Omental fat pad (tissue), 4 donors: ENCODE data around the gene LCE2D. TPM values are rescaled to one million over a fixed set of nuclear protein-coding genes. Genes with fewer than 3 reads are reported as not detected.
"Not testable (repeated sequence)": the region's sequence is repeated elsewhere in the genome, so short reads cannot be mapped to it uniquely, and the experiment has no call there.

Experiments
- ATAC-seq: fragments of 150-250 bp; one replicate; pipeline ENCODE4 v1.9.1; 2016; ENCODE audit warnings: mild to moderate bottlenecking, moderate library complexity; ENCODE audit not compliant: low FRiP score
- DNase-seq: peaks from one replicate; pipeline ENCODE4 v3.0.0-alpha.2; 2019; ENCODE audit warnings: low spot score
- total RNA-seq, 4 donors: library from RNA; depleted of rRNA; stranded (reverse); fragments of >200 nt; gene quantifications; one replicate each; pipeline ENCODE4 v1.1.0, GENCODE V29; 2016
- TF ChIP-seq, protein P1 (sequence below), 3 donors: fragments of 450-650 bp; IDR thresholded peaks; one replicate each; pipeline ENCODE4 v1.5.1; 2016 to 2017; ENCODE audit warnings: antibody characterized with exemption in 3 of 3, mild to moderate bottlenecking in 3 of 3, moderate library complexity in 2 of 3

The LCE2D gene
- total RNA-seq, 4 donors from 2014 or later = not detected

DNA sequence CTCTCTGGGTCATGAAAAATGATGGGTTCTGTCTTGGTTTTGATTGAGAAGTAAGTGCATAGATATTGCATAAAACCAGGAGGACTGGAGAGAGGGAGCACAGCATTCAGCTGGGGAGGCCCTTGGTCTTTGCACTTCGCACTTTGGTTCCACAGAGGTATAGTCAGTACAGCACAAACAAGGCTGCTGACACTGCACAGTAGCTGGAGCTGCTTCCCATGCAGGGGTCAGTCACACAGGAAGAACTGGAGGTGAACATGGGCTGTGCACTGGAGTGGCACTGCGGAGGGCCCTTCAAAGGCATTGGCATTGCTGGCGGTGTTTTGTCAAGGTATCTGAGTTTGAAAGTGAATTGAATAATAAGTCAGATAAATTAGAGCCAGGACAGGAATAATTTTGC lies 4.5 kb upstream of the LCE2D start:
- DNase-seq (no peak), ATAC-seq (no peak)
- TF ChIP-seq, protein P1, sequence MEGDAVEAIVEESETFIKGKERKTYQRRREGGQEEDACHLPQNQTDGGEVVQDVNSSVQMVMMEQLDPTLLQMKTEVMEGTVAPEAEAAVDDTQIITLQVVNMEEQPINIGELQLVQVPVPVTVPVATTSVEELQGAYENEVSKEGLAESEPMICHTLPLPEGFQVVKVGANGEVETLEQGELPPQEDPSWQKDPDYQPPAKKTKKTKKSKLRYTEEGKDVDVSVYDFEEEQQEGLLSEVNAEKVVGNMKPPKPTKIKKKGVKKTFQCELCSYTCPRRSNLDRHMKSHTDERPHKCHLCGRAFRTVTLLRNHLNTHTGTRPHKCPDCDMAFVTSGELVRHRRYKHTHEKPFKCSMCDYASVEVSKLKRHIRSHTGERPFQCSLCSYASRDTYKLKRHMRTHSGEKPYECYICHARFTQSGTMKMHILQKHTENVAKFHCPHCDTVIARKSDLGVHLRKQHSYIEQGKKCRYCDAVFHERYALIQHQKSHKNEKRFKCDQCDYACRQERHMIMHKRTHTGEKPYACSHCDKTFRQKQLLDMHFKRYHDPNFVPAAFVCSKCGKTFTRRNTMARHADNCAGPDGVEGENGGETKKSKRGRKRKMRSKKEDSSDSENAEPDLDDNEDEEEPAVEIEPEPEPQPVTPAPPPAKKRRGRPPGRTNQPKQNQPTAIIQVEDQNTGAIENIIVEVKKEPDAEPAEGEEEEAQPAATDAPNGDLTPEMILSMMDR (IDR thresholded peaks at IDR 0.05) = no peak

DNA sequence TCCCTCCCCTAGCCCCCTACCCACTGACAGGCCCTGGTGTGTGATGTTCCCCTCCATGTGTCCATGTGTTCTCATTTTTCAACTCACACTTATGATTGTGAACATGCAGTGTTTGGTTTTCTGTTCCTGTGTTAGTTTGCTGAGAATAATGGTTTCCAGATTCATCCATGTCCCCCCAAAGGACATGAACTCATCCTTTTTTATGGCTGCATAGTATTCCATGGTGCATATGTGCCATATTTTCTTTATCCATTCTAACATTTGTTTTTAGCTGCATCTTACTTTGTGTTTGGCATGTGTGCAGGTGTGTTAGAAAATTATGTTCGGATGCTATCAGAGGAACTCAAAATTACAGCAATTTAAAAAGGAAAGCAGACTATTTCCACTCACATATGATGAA lies 3.0 kb downstream of the LCE2D start:
- DNase-seq, ATAC-seq: not testable (repeated sequence)

DNA sequence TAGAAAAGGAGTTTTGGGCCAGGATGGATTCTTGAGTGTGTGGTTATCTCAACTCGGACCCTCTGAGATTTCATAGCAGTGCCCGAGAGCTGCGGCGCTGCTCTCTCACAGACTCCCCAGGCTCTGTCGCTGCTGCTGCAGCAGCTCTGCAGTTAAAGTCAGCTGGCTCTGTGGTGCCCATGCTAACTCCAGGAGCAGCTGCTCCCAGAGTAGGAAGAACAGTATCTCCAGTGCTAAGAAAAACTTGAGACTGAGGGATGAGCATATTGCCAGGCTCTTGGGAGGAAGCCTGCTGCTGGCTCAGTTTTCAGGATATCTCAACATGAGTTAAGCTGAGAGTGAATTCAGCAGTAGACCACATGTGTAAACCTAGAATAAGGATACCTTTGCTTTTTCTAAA lies 4.5 kb downstream of the LCE2D start:
- DNase-seq = no peak
- ATAC-seq = no peak
- TF ChIP-seq, protein P1 (IDR thresholded peaks at IDR 0.05) = no peak

DNA sequence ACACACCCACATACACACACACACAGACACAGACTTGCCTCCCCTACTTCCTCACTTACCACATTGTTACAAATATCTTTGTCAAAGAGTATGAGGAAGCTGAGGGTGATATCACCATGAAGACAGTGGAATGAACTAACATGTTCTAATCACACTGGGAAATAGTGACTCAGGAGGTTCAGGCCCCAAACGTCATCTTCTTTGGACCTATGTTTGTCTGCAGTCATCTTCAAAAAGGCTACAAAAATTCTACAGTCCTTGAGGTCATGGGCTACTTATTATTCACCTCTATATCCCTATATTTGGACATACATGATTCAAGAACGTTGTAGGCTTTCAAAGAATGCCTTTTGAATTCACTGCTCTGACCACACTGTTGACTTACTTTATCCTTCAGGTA lies 9.8 kb downstream of the LCE2D start:
- TF ChIP-seq, protein P1 (IDR thresholded peaks at IDR 0.05) = no peak
- ATAC-seq (no peak), DNase-seq (no peak)

DNA sequence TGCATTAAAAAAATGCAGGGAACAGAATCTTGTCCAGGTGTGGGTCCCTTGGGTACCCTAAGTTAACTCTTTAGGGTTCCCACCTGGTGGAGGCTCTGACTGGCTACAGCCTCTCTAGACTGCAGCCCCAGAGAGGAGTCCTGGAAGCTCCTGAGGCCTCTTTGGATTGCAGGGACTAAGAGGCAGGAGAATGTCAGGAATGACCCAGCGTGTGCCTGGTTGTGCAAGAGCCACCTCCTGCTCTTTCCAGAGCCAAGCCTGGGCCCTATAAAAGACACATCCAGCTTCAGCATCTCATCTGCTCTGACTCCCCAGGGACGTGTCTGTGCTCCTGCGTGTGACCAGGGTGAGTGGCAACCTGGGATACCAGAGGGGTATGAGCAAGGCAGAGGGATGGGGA lies 11.8 kb downstream of the LCE2D start, which contains the start of gene LCE2C:
LCE2C (plus strand) TSS at position 297 of the 400 bp plus-strand sequence. CDS start 737 bp downstream, outside the sequence.
- DNase-seq, ATAC-seq: not testable (repeated sequence)

DNA sequence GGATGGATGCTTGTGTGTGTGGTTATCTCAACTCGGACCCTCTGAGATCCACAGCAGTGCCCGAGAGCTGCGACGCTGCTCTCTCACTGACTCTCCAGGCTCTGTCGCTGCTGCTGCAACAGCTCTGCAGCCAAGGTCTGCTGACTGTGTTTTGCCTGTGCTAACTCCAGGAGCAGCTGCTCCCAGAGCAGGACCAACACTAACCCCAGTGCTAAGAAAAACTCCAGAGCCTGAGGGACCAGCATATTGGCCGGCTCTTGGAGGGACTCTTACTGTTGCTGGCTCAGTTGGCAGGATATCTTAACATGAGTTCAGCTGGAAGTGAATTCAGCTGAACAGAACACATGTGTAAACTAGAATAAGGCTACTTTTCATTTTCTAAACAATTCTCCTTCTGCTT lies 16.3 kb downstream of the LCE2D start:
- no peak for DNase-seq
- ATAC-seq = no peak
- TF ChIP-seq, protein P1 (IDR thresholded peaks at IDR 0.05) = no peak

DNA sequence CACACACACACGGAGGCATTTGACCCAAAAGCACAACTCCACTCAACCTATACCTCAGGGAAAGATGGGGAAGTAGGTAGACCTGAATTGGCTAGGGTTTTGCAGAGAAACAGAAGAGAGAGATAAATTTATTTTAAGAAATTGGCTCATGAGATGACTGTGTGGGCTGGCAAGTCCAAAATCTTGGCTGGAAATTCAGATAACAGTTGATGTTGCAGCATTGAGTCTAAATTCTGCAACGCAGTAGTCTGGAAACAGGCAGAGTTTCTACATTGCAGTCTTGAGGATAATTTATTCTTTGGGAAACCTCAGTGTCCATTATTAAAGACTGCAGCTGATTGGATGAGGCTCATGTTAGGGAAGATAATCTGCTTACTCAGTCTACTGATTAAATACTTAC lies 18.4 kb downstream of the LCE2D start:
- TF ChIP-seq, protein P1 (IDR thresholded peaks at IDR 0.05) = no peak
- DNase-seq = no peak
- no peak for ATAC-seq

DNA sequence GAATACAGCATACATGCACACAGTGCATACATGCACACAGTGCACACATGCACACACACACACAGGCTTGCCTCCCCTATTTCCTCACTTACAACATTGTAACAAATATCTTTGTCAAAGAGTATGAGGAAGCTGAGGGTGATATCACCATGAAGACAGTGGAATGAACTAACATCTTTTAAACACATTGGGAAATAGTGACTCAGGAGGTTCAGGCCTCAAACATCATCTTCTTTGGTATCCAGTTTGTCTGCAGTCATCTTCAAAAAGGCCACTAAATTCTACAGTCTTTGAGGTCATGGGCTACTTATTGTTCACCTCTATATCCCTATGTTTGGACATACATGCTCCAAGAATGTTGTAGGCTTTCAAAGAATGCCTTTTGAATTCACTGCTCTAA lies 20.7 kb downstream of the LCE2D start:
- no peak for ATAC-seq
- TF ChIP-seq, protein P1 (IDR thresholded peaks at IDR 0.05) = no peak

DNA sequence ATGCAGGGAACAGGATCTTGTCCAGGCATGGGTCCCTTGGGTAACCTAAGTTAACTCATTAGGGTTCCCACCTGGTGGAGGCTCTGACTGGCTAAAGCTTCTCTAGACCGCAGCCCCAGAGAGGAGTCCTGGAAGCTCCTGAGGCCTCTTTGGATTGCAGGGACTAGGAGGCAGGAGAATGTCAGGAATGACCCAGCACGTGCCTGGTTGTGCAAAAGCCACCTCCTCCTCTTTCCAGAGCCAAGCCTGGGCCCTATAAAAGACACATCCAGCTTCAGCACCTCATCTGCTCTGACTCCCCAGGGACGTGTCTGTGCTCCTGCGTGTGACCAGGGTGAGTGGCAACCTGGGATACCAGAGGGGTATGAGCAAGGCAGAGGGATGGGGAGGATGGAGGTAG lies 22.6 kb downstream of the LCE2D start, which contains the start of gene LCE2B:
LCE2B (plus strand) TSS at position 301 of the 400 bp plus-strand sequence. CDS start 721 bp downstream, outside the sequence.
- not testable (repeated sequence) for ATAC-seq, DNase-seq

More for the DNA sequence above, 20.7 kb downstream of the LCE2D start:
- DNase-seq = no peak
